Neural cell (in vitro differentiated cells): ENCODE measurements around the gene XRCC3. TPM values are rescaled to one million over a fixed set of nuclear protein-coding genes. Genes with fewer than 3 reads are reported as not detected.

ENCODE experiments used
- H2AFZ ChIP-seq: fragments of 200-600, 300-800 bp; sonication (generic), shearing (Covaris generic); 2 replicates; pipeline ENCODE4 v1.6.0; 2014; ENCODE audit warnings: low read depth, mild to moderate bottlenecking, antibody characterized with exemption, low read length, moderate library complexity
- H3F3A ChIP-seq: fragments of 200-600 bp; shearing (Covaris generic); 2 replicates; pipeline ENCODE4 v1.6.1; 2016; ENCODE audit warnings: mild to moderate bottlenecking, moderate library complexity, mixed read lengths, antibody characterized with exemption, low read length; ENCODE audit not compliant: insufficient read depth, poor library complexity, severe bottlenecking
- H3K27ac ChIP-seq: fragments of 200-600, 300-800 bp; sonication (generic), shearing (Covaris generic); 2 replicates; pipeline ENCODE4 v1.5.1; 2014; ENCODE audit warnings: mild to moderate bottlenecking, low read length, moderate library complexity
- H3K27me3 ChIP-seq: fragments of 300-800, 200-600 bp; sonication (generic), shearing (Covaris generic); 2 replicates; pipeline ENCODE4 v1.6.0; 2014; ENCODE audit warnings: mild to moderate bottlenecking, low read depth, low read length, moderate library complexity; ENCODE audit not compliant: insufficient read depth
- H3K36me3 ChIP-seq: fragments of 300-800, 200-600 bp; sonication (generic), shearing (Covaris generic); 2 replicates; pipeline ENCODE4 v1.5.1; 2014; ENCODE audit warnings: mild to moderate bottlenecking, antibody characterized with exemption, low read length, moderate library complexity; ENCODE audit not compliant: insufficient read depth
- H3K4me2 ChIP-seq: fragments of 300-800, 200-600 bp; sonication (generic), shearing (Covaris generic); 2 replicates; pipeline ENCODE4 v1.6.0; 2014; ENCODE audit warnings: mild to moderate bottlenecking, low read length
- H3K4me3 ChIP-seq: fragments of 300-800, 200-600 bp; sonication (generic), shearing (Covaris generic); 2 replicates; pipeline ENCODE4 v1.5.1; 2014; ENCODE audit warnings: mild to moderate bottlenecking, low read length, moderate library complexity
- H3K79me2 ChIP-seq: fragments of 200-600 bp; shearing (Covaris generic); replicated peaks from 2 replicates; pipeline ENCODE4 v1.6.0; 2014; ENCODE audit warnings: mild to moderate bottlenecking, low read length, moderate library complexity; ENCODE audit not compliant: insufficient read depth
- H3K9ac ChIP-seq: fragments of 300-800, 200-600 bp; sonication (generic), shearing (Covaris generic); 2 replicates; pipeline ENCODE4 v1.6.1; 2016; ENCODE audit warnings: mild to moderate bottlenecking, low read length, mixed read lengths
- H3K9me2 ChIP-seq: fragments of 200-600 bp; shearing (Covaris generic); 2 replicates; pipeline ENCODE4 v1.6.1; 2016; ENCODE audit warnings: mild to moderate bottlenecking, low read length, mixed read lengths; ENCODE audit not compliant: insufficient read depth
- H3K9me3 ChIP-seq: fragments of 200-600, 300-800 bp; sonication (generic), shearing (Covaris generic); 2 replicates; pipeline ENCODE4 v1.6.1; 2016; ENCODE audit warnings: mild to moderate bottlenecking, mixed run types, low read length, moderate library complexity, mixed read lengths
- H4K20me1 ChIP-seq: fragments of 200-600 bp; shearing (Covaris generic); 2 replicates; pipeline ENCODE4 v1.6.1; 2016; ENCODE audit warnings: mild to moderate bottlenecking, mixed run types; ENCODE audit not compliant: insufficient read depth
- EP300 ChIP-seq: fragments of 450-650 bp; conservative IDR thresholded peaks from 2 replicates; pipeline ENCODE4 v1.6.1; 2014; ENCODE audit warnings: antibody characterized with exemption, mild to moderate bottlenecking, moderate library complexity; ENCODE audit not compliant: poor library complexity, severe bottlenecking
- EZH2 ChIP-seq: fragments of 200-600, 300-800 bp; shearing (Covaris generic), sonication (generic); IDR thresholded peaks from 2 replicates; pipeline ENCODE4 v1.6.1; 2014; ENCODE audit warnings: antibody characterized with exemption, low read length, borderline replicate concordance, mild to moderate bottlenecking; ENCODE audit not compliant: insufficient read depth, poor library complexity, severe bottlenecking
- MXI1 ChIP-seq: fragments of 450-650 bp; conservative IDR thresholded peaks from 2 replicates; pipeline ENCODE4 v1.6.1; 2014; ENCODE audit warnings: antibody characterized with exemption, mild to moderate bottlenecking; ENCODE audit not compliant: poor library complexity, severe bottlenecking
- POLR2AphosphoS5 ChIP-seq: IDR thresholded peaks from 2 replicates; pipeline ENCODE4 v1.6.1; 2012
- RAD21 ChIP-seq: fragments of 450-650 bp; conservative IDR thresholded peaks from 2 replicates; pipeline ENCODE4 v1.6.1; 2014; ENCODE audit warnings: antibody characterized with exemption, mild to moderate bottlenecking, moderate library complexity
- SMC3 ChIP-seq: fragments of 450-650 bp; conservative IDR thresholded peaks from 2 replicates; pipeline ENCODE4 v1.6.1; 2014; ENCODE audit warnings: antibody characterized with exemption, mild to moderate bottlenecking, moderate library complexity; ENCODE audit not compliant: poor library complexity
- TAF1 ChIP-seq: IDR thresholded peaks from 2 replicates; pipeline ENCODE4 v1.6.1; 2012; ENCODE audit warnings: low read depth
- polyA plus RNA-seq: library from polyadenylated mRNA; depleted of rRNA; stranded (reverse); fragments of >200 nt; gene quantifications from 2 replicates; pipeline ENCODE4 v1.2.3, GENCODE V29; 2014
- TF ChIP-seq, protein P1 (sequence below): IDR thresholded peaks from 2 replicates; pipeline ENCODE4 v1.6.1; 2012; ENCODE audit warnings: borderline replicate concordance
- TF ChIP-seq, protein P2 (sequence below): fragments of 450-650 bp; IDR thresholded peaks from 2 replicates; pipeline ENCODE4 v1.5.1; 2014; ENCODE audit warnings: antibody characterized with exemption, mild to moderate bottlenecking, moderate library complexity; ENCODE audit not compliant: poor library complexity, severe bottlenecking

XRCC3 gene
- polyA plus RNA-seq, 1 donor from 2014 or later, result 14.6 TPM

DNA sequence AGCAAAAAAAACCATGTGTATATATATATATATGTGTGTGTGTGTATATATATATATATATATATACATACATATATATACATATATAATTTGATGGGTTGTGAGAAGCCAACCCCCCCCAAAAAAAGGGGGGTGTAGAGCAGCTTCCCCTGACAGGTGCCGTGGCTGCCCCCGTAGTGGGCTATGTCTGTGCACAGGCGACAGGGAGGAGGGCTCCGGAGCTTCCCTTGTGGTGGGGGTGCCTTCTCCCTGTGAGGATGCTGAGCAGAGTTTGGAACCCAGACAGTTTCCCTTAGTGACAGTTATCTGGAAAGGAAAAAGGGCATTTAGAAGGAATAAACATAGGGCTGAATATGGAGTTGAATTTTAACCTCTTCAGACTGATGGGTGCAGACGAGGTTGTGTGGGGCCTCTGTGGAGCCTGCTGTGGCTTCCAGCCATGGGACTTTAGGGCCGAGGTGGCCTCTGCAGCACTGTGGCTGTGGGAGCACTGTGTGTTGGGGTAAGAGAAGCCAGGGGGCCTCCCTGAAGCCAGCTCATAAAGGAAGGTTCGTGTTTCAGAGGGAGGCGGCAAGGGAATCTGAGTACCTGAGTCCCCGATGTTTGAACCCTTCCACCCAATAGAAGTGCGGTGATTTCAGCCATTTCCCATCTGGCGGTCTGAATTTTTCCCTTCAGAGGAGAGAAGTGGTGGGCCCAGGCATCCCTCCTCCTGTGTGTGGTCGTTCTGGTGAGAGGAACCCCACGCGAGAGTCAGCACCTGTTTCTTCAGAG is 19.8 kb downstream of the XRCC3 start:
- Histone ChIP-seq H3K4me2 (no peak overlapping the region), H3K79me2 (peaks cover 3% of the 10 kb centered on the region), H3K9me2 (no peaks in the 10 kb centered on the region), H3F3A (no peaks in the 10 kb centered on the region), H3K4me3 (no peak overlapping the region), H3K9me3 (no peaks in the 10 kb centered on the region), H3K27ac (no peak overlapping the region), H3K9ac (no peak overlapping the region), H2AFZ (no peak overlapping the region), H3K27me3 (no peaks in the 10 kb centered on the region), H4K20me1 (peaks cover 3% of the 10 kb centered on the region), H3K36me3 (peaks cover 7% of the 10 kb centered on the region)
- no peak for TF ChIP-seq MXI1
- TF ChIP-seq RAD21, result no peak
- TF ChIP-seq, protein P1, sequence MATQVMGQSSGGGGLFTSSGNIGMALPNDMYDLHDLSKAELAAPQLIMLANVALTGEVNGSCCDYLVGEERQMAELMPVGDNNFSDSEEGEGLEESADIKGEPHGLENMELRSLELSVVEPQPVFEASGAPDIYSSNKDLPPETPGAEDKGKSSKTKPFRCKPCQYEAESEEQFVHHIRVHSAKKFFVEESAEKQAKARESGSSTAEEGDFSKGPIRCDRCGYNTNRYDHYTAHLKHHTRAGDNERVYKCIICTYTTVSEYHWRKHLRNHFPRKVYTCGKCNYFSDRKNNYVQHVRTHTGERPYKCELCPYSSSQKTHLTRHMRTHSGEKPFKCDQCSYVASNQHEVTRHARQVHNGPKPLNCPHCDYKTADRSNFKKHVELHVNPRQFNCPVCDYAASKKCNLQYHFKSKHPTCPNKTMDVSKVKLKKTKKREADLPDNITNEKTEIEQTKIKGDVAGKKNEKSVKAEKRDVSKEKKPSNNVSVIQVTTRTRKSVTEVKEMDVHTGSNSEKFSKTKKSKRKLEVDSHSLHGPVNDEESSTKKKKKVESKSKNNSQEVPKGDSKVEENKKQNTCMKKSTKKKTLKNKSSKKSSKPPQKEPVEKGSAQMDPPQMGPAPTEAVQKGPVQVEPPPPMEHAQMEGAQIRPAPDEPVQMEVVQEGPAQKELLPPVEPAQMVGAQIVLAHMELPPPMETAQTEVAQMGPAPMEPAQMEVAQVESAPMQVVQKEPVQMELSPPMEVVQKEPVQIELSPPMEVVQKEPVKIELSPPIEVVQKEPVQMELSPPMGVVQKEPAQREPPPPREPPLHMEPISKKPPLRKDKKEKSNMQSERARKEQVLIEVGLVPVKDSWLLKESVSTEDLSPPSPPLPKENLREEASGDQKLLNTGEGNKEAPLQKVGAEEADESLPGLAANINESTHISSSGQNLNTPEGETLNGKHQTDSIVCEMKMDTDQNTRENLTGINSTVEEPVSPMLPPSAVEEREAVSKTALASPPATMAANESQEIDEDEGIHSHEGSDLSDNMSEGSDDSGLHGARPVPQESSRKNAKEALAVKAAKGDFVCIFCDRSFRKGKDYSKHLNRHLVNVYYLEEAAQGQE, result no peak
- TF ChIP-seq SMC3, result no peak
- no peak for TF ChIP-seq POLR2AphosphoS5
- no peak for TF ChIP-seq EP300
- no peak for TF ChIP-seq EZH2
- TF ChIP-seq, protein P2, sequence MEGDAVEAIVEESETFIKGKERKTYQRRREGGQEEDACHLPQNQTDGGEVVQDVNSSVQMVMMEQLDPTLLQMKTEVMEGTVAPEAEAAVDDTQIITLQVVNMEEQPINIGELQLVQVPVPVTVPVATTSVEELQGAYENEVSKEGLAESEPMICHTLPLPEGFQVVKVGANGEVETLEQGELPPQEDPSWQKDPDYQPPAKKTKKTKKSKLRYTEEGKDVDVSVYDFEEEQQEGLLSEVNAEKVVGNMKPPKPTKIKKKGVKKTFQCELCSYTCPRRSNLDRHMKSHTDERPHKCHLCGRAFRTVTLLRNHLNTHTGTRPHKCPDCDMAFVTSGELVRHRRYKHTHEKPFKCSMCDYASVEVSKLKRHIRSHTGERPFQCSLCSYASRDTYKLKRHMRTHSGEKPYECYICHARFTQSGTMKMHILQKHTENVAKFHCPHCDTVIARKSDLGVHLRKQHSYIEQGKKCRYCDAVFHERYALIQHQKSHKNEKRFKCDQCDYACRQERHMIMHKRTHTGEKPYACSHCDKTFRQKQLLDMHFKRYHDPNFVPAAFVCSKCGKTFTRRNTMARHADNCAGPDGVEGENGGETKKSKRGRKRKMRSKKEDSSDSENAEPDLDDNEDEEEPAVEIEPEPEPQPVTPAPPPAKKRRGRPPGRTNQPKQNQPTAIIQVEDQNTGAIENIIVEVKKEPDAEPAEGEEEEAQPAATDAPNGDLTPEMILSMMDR, result no peak
- no peak for TF ChIP-seq TAF1

DNA sequence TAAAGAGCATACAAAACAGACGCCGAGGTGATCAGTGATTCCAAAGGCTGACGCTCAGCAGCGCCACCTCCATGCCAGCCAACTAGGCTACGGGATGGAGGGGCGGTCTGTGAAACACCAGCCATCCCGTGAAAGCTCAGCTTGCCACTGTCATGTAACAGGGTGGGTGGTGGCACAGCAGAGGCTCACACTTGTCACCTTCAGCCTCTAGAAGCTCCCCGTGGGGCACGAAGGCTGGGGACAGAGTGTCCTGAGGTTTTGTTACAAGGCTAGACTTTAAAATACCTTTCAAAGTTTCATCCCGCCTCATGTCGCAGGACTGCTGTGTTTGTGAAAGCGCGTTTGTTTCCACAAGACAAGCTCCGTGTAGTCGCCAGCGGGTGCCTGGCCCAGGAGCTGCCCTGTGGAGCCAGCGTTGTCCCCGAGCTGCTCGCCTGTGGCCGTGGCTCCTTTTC is 20.7 kb downstream of the XRCC3 start:
- Histone ChIP-seq H3K9me3 (no peaks in the 10 kb centered on the region), H3K27me3 (no peaks in the 10 kb centered on the region), H3K36me3 (peaks cover 7% of the 10 kb centered on the region), H3K9me2 (no peaks in the 10 kb centered on the region), H3K4me3 (no peak overlapping the region), H3K27ac (no peak overlapping the region), H3F3A (no peaks in the 10 kb centered on the region), H3K79me2 (peaks cover 3% of the 10 kb centered on the region), H2AFZ (no peak overlapping the region), H3K4me2 (no peak overlapping the region), H4K20me1 (peaks cover 3% of the 10 kb centered on the region), H3K9ac (no peak overlapping the region)
- TF ChIP-seq, protein P2, result no peak
- TF ChIP-seq EZH2 (no peak), TAF1 (no peak), RAD21 (no peak), EP300 (no peak), MXI1 (no peak), SMC3 (no peak), POLR2AphosphoS5 (no peak)
- TF ChIP-seq, protein P1, result no peak
